HFFc6 (cell line): ENCODE data around the gene ATF4. TPM values are rescaled to one million over a fixed set of nuclear protein-coding genes. Genes with fewer than 3 reads are reported as not detected.

Source experiments
- DNase-seq: peaks from one replicate; pipeline ENCODE4 v3.0.0-alpha.2; 2018
- H3K27ac Mint-ChIP-seq: 2 replicates; pipeline ENCODE4 v1.8.0; 2020; ENCODE audit warnings: mild to moderate bottlenecking, mixed read lengths
- H3K27me3 Mint-ChIP-seq: 2 replicates; pipeline ENCODE4 v1.8.0; 2021; ENCODE audit warnings: mild to moderate bottlenecking, moderate library complexity, mixed read lengths; ENCODE audit not compliant: insufficient read depth
- H3K36me3 Mint-ChIP-seq: 2 replicates; pipeline ENCODE4 v1.8.0; 2021; ENCODE audit warnings: low read depth, mixed read lengths
- H3K4me1 Mint-ChIP-seq: 2 replicates; pipeline ENCODE4 v1.8.0; 2020; ENCODE audit warnings: low read depth, mixed read lengths
- H3K4me3 Mint-ChIP-seq: 2 replicates; pipeline ENCODE4 v1.8.0; 2020; ENCODE audit warnings: mild to moderate bottlenecking, moderate library complexity, mixed read lengths
- H3K9me3 Mint-ChIP-seq: 2 replicates; pipeline ENCODE4 v1.8.0; 2020; ENCODE audit warnings: mild to moderate bottlenecking, mixed read lengths
- total RNA-seq, 6 experiments: library from RNA; stranded (reverse); fragmentation: NEBNext Ultra II Directional; extraction: Animal tissue kit (Norgen Biotek cat#: 25700); gene quantifications; 2 replicates in 1 of 6; 3 replicates in 5 of 6; pipeline ENCODE4 v1.2.3, GENCODE V29; 2021
- TF ChIP-seq, protein P1 (sequence below): fragments of 200-600 bp; sonication (generic); IDR thresholded peaks from 2 replicates; pipeline ENCODE4 v1.5.0; 2021; ENCODE audit warnings: antibody characterized with exemption, mild to moderate bottlenecking

Gene ATF4
- total RNA-seq, 6 experiments from 2014 or later = 227 to 271 (median 249) TPM

GRCh38 chr22:39508393-39508792 lies 12.0 kb upstream of the ATF4 start:
- no peak overlapping the region for H3K27ac Mint-ChIP-seq
- TF ChIP-seq, protein P1, sequence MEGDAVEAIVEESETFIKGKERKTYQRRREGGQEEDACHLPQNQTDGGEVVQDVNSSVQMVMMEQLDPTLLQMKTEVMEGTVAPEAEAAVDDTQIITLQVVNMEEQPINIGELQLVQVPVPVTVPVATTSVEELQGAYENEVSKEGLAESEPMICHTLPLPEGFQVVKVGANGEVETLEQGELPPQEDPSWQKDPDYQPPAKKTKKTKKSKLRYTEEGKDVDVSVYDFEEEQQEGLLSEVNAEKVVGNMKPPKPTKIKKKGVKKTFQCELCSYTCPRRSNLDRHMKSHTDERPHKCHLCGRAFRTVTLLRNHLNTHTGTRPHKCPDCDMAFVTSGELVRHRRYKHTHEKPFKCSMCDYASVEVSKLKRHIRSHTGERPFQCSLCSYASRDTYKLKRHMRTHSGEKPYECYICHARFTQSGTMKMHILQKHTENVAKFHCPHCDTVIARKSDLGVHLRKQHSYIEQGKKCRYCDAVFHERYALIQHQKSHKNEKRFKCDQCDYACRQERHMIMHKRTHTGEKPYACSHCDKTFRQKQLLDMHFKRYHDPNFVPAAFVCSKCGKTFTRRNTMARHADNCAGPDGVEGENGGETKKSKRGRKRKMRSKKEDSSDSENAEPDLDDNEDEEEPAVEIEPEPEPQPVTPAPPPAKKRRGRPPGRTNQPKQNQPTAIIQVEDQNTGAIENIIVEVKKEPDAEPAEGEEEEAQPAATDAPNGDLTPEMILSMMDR = no peak
- DNase-seq = no peak
- no peak overlapping the region for H3K4me3 Mint-ChIP-seq
- H3K9me3 Mint-ChIP-seq = no peaks in the 10 kb centered on the region
- H3K27me3 Mint-ChIP-seq = no peaks in the 10 kb centered on the region; the same call in 1 of the 2 replicates
- H3K36me3 Mint-ChIP-seq = peaks cover 27% of the 10 kb centered on the region
- H3K4me1 Mint-ChIP-seq = peaks cover 7% of the 10 kb centered on the region

DNA sequence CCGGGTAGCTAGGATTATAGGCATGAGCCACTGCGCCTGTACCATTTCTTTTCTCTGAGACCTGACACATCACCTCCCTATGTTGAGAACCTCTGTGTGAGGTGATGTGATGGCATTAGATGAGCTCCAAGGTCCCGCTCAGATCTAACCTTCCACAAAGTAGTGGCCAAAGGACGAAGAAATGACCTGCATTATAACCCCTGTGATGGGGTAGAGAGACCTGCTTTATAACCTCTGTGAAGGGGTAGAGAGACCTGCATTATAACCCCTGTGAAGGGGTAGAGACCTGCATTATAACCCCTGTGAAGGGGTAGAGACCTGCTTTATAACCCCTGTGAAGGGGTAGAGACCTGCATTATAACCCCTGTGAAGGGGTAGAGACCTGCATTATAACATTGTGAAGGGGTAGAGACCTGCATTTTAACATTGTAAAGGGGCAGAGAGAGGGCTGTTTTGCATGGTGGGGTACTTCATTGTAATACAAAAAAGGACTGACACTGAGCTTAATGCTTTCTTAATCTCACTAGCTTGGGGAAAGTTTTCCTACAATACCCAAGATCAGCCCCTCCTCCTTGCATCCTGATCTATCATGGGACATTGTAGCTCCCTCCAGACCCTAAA lies 9.7 kb upstream of the ATF4 start:
- TF ChIP-seq, protein P1 = no peak
- Mint-ChIP-seq H3K4me3 (no peak overlapping the region), H3K36me3 (peaks cover 33% of the 10 kb centered on the region), H3K9me3 (no peaks in the 10 kb centered on the region), H3K4me1 (peaks cover 10% of the 10 kb centered on the region), H3K27ac (no peak overlapping the region), H3K27me3 (no peaks in the 10 kb centered on the region; the same call in 1 of the 2 replicates)
- DNase-seq = no peak

GRCh38 chr22:39511226-39511625 lies 9.1 kb upstream of the ATF4 start:
- Mint-ChIP-seq H3K9me3 (no peaks in the 10 kb centered on the region), H3K4me1 (peaks cover 16% of the 10 kb centered on the region), H3K27me3 (no peaks in the 10 kb centered on the region; the same call in 1 of the 2 replicates), H3K4me3 (no peak overlapping the region), H3K27ac (no peak overlapping the region), H3K36me3 (peaks cover 33% of the 10 kb centered on the region)
- TF ChIP-seq, protein P1 = no peak
- DNase-seq = no peak

DNA sequence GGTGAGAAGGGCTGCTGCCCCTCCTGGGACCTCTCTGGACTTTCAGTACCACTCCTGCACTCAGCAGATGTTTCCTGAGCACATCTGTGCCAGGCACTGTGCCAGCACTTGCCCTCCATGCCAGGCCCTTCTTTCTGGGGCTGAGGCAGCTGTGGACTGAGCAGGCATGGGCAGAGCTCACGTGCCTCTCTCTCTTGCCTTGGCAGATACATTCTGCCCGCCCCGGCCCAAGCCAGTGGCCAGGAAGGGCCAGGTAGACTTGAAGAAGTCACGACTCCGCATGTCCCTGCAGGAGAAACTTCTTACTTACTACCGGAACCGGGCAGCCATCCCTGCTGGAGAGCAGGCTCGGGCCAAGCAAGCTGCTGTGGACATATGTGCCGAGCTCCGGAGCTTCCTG lies 8.3 kb upstream of the ATF4 start:
- peaks cover 29% of the 10 kb centered on the region for H3K36me3 Mint-ChIP-seq
- no peaks in the 10 kb centered on the region for H3K9me3 Mint-ChIP-seq
- TF ChIP-seq, protein P1 = no peak
- H3K4me1 Mint-ChIP-seq = peaks cover 16% of the 10 kb centered on the region
- DNase-seq = no peak
- H3K27ac Mint-ChIP-seq = no peak overlapping the region
- H3K4me3 Mint-ChIP-seq = no peak overlapping the region
- H3K27me3 Mint-ChIP-seq = no peaks in the 10 kb centered on the region; the same call in 1 of the 2 replicates

DNA sequence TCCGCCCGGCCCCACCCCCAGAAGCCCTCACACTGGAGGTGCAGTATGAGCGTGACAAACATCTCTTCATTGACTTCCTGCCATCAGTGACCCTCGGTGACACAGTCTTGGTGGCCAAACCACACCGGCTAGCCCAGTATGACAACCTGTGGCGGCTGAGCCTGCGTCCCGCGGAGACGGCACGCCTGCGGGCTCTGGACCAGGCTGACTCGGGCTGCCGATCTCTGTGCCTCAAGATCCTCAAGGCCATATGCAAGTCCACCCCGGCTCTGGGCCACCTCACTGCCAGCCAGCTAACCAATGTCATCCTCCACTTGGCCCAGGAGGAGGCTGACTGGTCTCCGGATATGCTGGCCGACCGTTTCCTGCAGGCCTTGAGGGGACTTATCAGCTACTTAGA lies 6.6 kb upstream of the ATF4 start:
- Mint-ChIP-seq H3K4me1 (peaks cover 33% of the 10 kb centered on the region), H3K27me3 (peaks cover 2% of the 10 kb centered on the region; the same call in 1 of the 2 replicates), H3K9me3 (no peaks in the 10 kb centered on the region), H3K27ac (no peak overlapping the region), H3K36me3 (peaks cover 29% of the 10 kb centered on the region), H3K4me3 (no peak overlapping the region)
- no peak for DNase-seq
- TF ChIP-seq, protein P1 = no peak
